Body of pancreas (tissue), 4 donors: ENCODE results near the gene JCAD.

ENCODE experiments used
- CTCF ChIP-seq, 7 experiments: fragments of 450-650 bp in 4 of 7; fragments of 200-600 bp in 3 of 7; sonication (generic) in 3 of 7; IDR thresholded peaks; one replicate each; pipeline ENCODE4 v1.5.1; 2016 to 2019; ENCODE audit warnings: antibody characterized with exemption in 7 of 7
- POLR2A ChIP-seq, 3 donors: fragments of 450-650 bp; IDR thresholded peaks; one replicate each; pipeline ENCODE4 v1.6.1; 2016; ENCODE audit warnings: antibody characterized with exemption in 3 of 3, mild to moderate bottlenecking in 2 of 3

DNA sequence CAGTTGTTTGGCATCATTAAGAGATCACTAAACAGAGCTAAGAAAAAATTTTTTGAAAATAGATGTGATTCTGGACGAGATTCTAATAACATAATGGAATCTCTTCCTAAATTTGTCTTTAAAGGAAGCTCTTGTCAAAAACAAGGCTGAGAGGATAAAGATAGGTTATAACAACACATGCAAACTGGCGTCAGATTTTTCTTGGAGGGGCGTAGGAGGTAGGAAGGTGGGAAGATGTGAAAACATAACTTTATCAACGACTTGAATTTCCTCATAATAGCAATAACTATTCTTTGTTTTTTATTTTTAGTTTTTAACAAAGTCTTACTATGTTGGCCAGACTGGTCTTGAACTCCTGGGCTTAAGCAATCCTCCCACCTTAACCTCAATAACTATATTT lies 31.8 kb upstream of the JCAD start:
- TF ChIP-seq CTCF (IDR thresholded peaks at IDR 0.05) (no peak), POLR2A (IDR thresholded peaks at IDR 0.05) (no peak)
